Spleen (tissue), 11 donors: Measurements from ENCODE around the gene ENTPD2. TPM values are rescaled to one million over a fixed set of nuclear protein-coding genes. Genes with fewer than 3 reads are reported as not detected.
A peak's percentile ranks its signal among the peaks of the same experiment; 100 is the strongest.

Experiments used
- DNase-seq: peaks from one replicate; pipeline ENCODE4 v3.0.0-alpha.2; 2020
- H3K27ac ChIP-seq, 8 donors: fragments of 200-600 bp; sonication (generic) in 7 of 8; 1 replicate in 4 of 8; 2 replicates in 4 of 8; pipeline versions ENCODE4 v1.5.0 to v1.8.0; 2016 to 2021; ENCODE audit warnings: inconsistent platforms in 4 of 8, mild to moderate bottlenecking in 4 of 8, moderate library complexity in 1 of 8
- H3K27me3 ChIP-seq, 7 donors: fragments of 200-600 bp; sonication (generic) in 6 of 7; replicated peaks in 1 of 7; 1 replicate in 4 of 7; 2 replicates in 3 of 7; pipeline versions ENCODE4 v1.5.0 to v1.8.0; 2016 to 2021; ENCODE audit warnings: inconsistent platforms in 3 of 7, mild to moderate bottlenecking in 1 of 7
- H3K36me3 ChIP-seq, 6 donors: fragments of 200-600 bp; sonication (generic) in 5 of 6; 1 replicate in 4 of 6; 2 replicates in 2 of 6; pipeline versions ENCODE4 v1.5.0 to v1.8.0; 2016 to 2021; ENCODE audit warnings: inconsistent platforms in 2 of 6
- H3K4me1 ChIP-seq, 6 donors: fragments of 200-600 bp; sonication (generic) in 5 of 6; 1 replicate in 3 of 6; 2 replicates in 3 of 6; pipeline versions ENCODE4 v1.5.0 to v1.8.0; 2016 to 2021; ENCODE audit warnings: inconsistent platforms in 3 of 6
- H3K4me3 ChIP-seq, 8 donors: fragments of 200-600 bp; sonication (generic) in 7 of 8; 1 replicate in 4 of 8; 2 replicates in 4 of 8; pipeline versions ENCODE4 v1.5.0 to v1.8.0; 2016 to 2021; ENCODE audit warnings: inconsistent platforms in 4 of 8, mild to moderate bottlenecking in 4 of 8, moderate library complexity in 2 of 8
- H3K9me3 ChIP-seq, 8 donors: fragments of 200-600 bp; sonication (generic) in 7 of 8; 1 replicate in 4 of 8; 2 replicates in 4 of 8; pipeline versions ENCODE4 v1.5.0 to v1.8.0; 2016 to 2021; ENCODE audit warnings: inconsistent platforms in 4 of 8
- POLR2A ChIP-seq, 3 donors: fragments of 450-650 bp; IDR thresholded peaks; one replicate each; pipeline ENCODE4 v1.5.1; 2017; ENCODE audit warnings: antibody characterized with exemption in 3 of 3, mild to moderate bottlenecking in 1 of 3
- POLR2AphosphoS5 ChIP-seq, 3 donors: sonication (generic); formaldehyde crosslinking; IDR thresholded peaks; one replicate each; pipeline ENCODE4 v1.5.1; 2017; ENCODE audit warnings: antibody characterized with exemption in 3 of 3
- WGBS, 5 donors: extraction: QIAGEN DNeasy Blood & Tissue Kit in 3 of 5; methylation state at CpG; one replicate each; pipeline versions ENCODE4 v1.1.5 to v1.1.7; 2013 to 2018; 5-methylcytosine and 5-hydroxymethylcytosine counted together
- intact Hi-C: fragments of 100-400 bp; cut with DNase I; formaldehyde crosslinking; loops from one replicate; pipeline ENCODE4 v1.15.0; 2023; ENCODE audit warnings: low total_unique reads
- polyA plus RNA-seq, 3 donors: library from polyadenylated mRNA; stranded (reverse); fragments of 200-250 nt; gene quantifications; one replicate each; pipeline ENCODE4 v1.2.1, GENCODE V29; 2013
- total RNA-seq, 7 donors: library from RNA; depleted of rRNA in 3 of 7; stranded (reverse); fragments of >200 nt in 3 of 7; fragmentation: NEBNext Ultra II Directional in 4 of 7; extraction: Animal tissue kit (Norgen Biotek cat#: 25700) in 4 of 7; gene quantifications; one replicate each; pipeline versions ENCODE4 v1.1.0 to v1.2.1, GENCODE V29; 2016 to 2021
- TF ChIP-seq, protein P1 (sequence below), 11 experiments: fragments of 200-600 bp in 7 of 11; fragments of 450-650 bp in 4 of 11; sonication (generic) in 4 of 11; IDR thresholded peaks in 8 of 11; conservative IDR thresholded peaks in 3 of 11; 1 replicate in 7 of 11; 2 replicates in 4 of 11; pipeline versions ENCODE4 v1.4.0 to v1.8.0; 2016 to 2021; ENCODE audit warnings: antibody characterized with exemption in 11 of 11, inconsistent platforms in 4 of 11, mild to moderate bottlenecking in 1 of 11
- donor health status: healthy with polysubstance abuse.
- donor health status: DM: no; HTN: no; CAD: no; lungs with moderate emphysema.
- donor health status: DM: no; HTN: no; CAD: no.
- donor health status: Bipolar disorder and iron deficiency.
- donor health status: healthy.
- donor health status: DM: no; HTN: no; CAD: no.
- donor health status: DM: yes; HTN: yes; CAD: no.

The ENTPD2 gene
- total and polyA plus RNA-seq, 10 donors: 0.11 to 0.58 (median 0.36) TPM; not detected in 6

- H3K4me3 ChIP-seq: peak overlapping the region; percentile 55 to 86 (median 65)
- no peaks in the 10 kb centered on the region for H3K9me3 ChIP-seq
- intact Hi-C loops: no loop called here
- no peaks in the 10 kb centered on the region for H3K36me3 ChIP-seq
- TF ChIP-seq POLR2AphosphoS5 (IDR thresholded peaks at IDR 0.05): peak in 1 of 3 donors; percentile 20
- no peak for TF ChIP-seq POLR2A (IDR thresholded peaks at IDR 0.05)
- TF ChIP-seq, protein P1, sequence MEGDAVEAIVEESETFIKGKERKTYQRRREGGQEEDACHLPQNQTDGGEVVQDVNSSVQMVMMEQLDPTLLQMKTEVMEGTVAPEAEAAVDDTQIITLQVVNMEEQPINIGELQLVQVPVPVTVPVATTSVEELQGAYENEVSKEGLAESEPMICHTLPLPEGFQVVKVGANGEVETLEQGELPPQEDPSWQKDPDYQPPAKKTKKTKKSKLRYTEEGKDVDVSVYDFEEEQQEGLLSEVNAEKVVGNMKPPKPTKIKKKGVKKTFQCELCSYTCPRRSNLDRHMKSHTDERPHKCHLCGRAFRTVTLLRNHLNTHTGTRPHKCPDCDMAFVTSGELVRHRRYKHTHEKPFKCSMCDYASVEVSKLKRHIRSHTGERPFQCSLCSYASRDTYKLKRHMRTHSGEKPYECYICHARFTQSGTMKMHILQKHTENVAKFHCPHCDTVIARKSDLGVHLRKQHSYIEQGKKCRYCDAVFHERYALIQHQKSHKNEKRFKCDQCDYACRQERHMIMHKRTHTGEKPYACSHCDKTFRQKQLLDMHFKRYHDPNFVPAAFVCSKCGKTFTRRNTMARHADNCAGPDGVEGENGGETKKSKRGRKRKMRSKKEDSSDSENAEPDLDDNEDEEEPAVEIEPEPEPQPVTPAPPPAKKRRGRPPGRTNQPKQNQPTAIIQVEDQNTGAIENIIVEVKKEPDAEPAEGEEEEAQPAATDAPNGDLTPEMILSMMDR (IDR thresholded peaks at IDR 0.05 in 8 of 11, conservative IDR thresholded peaks at IDR 0.05 in 3 of 11): peak in 7 of 11 experiments; percentile 37 to 70 (median 57)
- no peaks in the 10 kb centered on the region for H3K27me3 ChIP-seq
- peak overlapping the region; percentile 57 to 94 (median 84) for H3K27ac ChIP-seq
- WGBS, 5 donors: 0 to 1% (median 0%) methylated on average over 38 to 98 of the region's 98 CpGs
- peaks cover 48 to 94% (median 83%) of the 10 kb centered on the region in 6 donors for H3K4me1 ChIP-seq
- DNase-seq: peak; percentile 94
Measured at GRCh38 chr9:137028263-137029057, 25.4 kb downstream of the ENTPD2 start.

- peak within 1 kb of the TSS; percentile 57 to 94 (median 84) for H3K27ac ChIP-seq
- WGBS, 5 donors: 4 to 43% (median 10%) methylated on average over 9 to 95 of the region's 95 CpGs
- H3K4me1 ChIP-seq: peaks cover 47 to 94% (median 79%) of the 10 kb centered on the region in 6 donors
Measured at GRCh38 chr9:137027369-137028262, 26.2 kb downstream of the ENTPD2 start, which contains the start of gene ABCA2. Gene ABCA2, minus strand, starts transcription at chr9:137028237. Its CDS starts 97 bp downstream, at chr9:137028140.

GRCh38 chr9:137026828-137027227, 27.0 kb downstream of the ENTPD2 start:
- peak; percentile 76 for DNase-seq
- TF ChIP-seq POLR2AphosphoS5 (IDR thresholded peaks at IDR 0.05) (no peak), POLR2A (IDR thresholded peaks at IDR 0.05) (no peak)
- TF ChIP-seq, protein P1 (IDR thresholded peaks at IDR 0.05 in 8 of 11, conservative IDR thresholded peaks at IDR 0.05 in 3 of 11): no peak
- Histone ChIP-seq H3K4me3 (peak overlapping the region in 5 of 8 donors; percentile 37 to 86 (median 41)), H3K36me3 (peaks cover 0 to 6% (median 0%) of the 10 kb centered on the region in 6 donors), H3K27me3 (no peaks in the 10 kb centered on the region), H3K9me3 (no peaks in the 10 kb centered on the region), H3K4me1 (peaks cover 39 to 93% (median 74%) of the 10 kb centered on the region in 6 donors), H3K27ac (peak overlapping the region in 4 of 8 donors; percentile 13 to 93 (median 63))
- intact Hi-C loops: no loop called here
- WGBS, 5 donors: 66 to 81% (median 78%) methylated on average over 4 of the region's 4 CpGs

More at GRCh38 chr9:137027369-137028262, 26.2 kb downstream of the ENTPD2 start, which contains the start of gene ABCA2:
- H3K36me3 ChIP-seq: peaks cover 0 to 2% (median 0%) of the 10 kb centered on the region in 6 donors
- H3K9me3 ChIP-seq: no peaks in the 10 kb centered on the region
- H3K4me3 ChIP-seq: peak within 1 kb of the TSS; percentile 55 to 86 (median 65)
- TF ChIP-seq POLR2A (IDR thresholded peaks at IDR 0.05) (no peak), POLR2AphosphoS5 (IDR thresholded peaks at IDR 0.05) (no peak)
- TF ChIP-seq, protein P1 (IDR thresholded peaks at IDR 0.05 in 8 of 11, conservative IDR thresholded peaks at IDR 0.05 in 3 of 11): no peak
- DNase-seq: peak; percentile 89
- no peaks in the 10 kb centered on the region for H3K27me3 ChIP-seq
- intact Hi-C loops: no loop called here
